GM19025 (cell line): ENCODE results near the gene CASP9.
"Not testable (repeated sequence)": the region's sequence is repeated elsewhere in the genome, so short reads cannot be mapped to it uniquely, and the experiment has no call there.

ENCODE experiments used
- ATAC-seq: cut with Tn5 transposase; IDR thresholded peaks from one replicate; pipeline ENCODE4 v1.9.1; 2021; ENCODE audit warnings: mild to moderate bottlenecking, low read depth, moderate library complexity; ENCODE audit not compliant: unreplicated experiment

CASP9 gene

GRCh38 chr1:15504436-15504835, 19.6 kb downstream of the CASP9 start:
- no peak for ATAC-seq

- ATAC-seq = no peak
Observed at GRCh38 chr1:15501208-15502032, 22.6 kb downstream of the CASP9 start.

- ATAC-seq = no peak
Observed at GRCh38 chr1:15500184-15501178, 23.5 kb downstream of the CASP9 start.

- no peak for ATAC-seq
Observed at GRCh38 chr1:15493869-15494390, 30.1 kb downstream of the CASP9 start.

- no peak for ATAC-seq
Observed at GRCh38 chr1:15492596-15492995, 31.4 kb downstream of the CASP9 start.

GRCh38 chr1:15491010-15491409, 33.0 kb downstream of the CASP9 start:
- not testable (repeated sequence) for ATAC-seq

GRCh38 chr1:15489052-15489736, 34.8 kb downstream of the CASP9 start:
- ATAC-seq = no peak

- no peak for ATAC-seq
Observed at GRCh38 chr1:15488371-15488770, 35.6 kb downstream of the CASP9 start.

- not testable (repeated sequence) for ATAC-seq
Observed at GRCh38 chr1:15486844-15487610, 37.0 kb downstream of the CASP9 start.

GRCh38 chr1:15485636-15486035, 38.4 kb downstream of the CASP9 start:
- no peak for ATAC-seq

GRCh38 chr1:15484443-15484842, 39.6 kb downstream of the CASP9 start:
- not testable (repeated sequence) for ATAC-seq

GRCh38 chr1:15483971-15484370, 40.0 kb downstream of the CASP9 start:
- ATAC-seq = no peak

- not testable (repeated sequence) for ATAC-seq
Observed at GRCh38 chr1:15482983-15483543, 41.0 kb downstream of the CASP9 start.

GRCh38 chr1:15482455-15482854, 41.6 kb downstream of the CASP9 start:
- ATAC-seq = not testable (repeated sequence)

- ATAC-seq = no peak
Observed at GRCh38 chr1:15479654-15480347, 44.2 kb downstream of the CASP9 start.

- no peak for ATAC-seq
Observed at GRCh38 chr1:15477646-15478212, 46.3 kb downstream of the CASP9 start.

GRCh38 chr1:15476927-15477326, 47.1 kb downstream of the CASP9 start:
- ATAC-seq = no peak

- no peak for ATAC-seq
Observed at GRCh38 chr1:15475752-15476314, 48.2 kb downstream of the CASP9 start, which contains the start of gene CELA2B. Gene CELA2B (plus strand): TSS chr1:15476104. CDS start chr1:15476126, 22 bp downstream.
